HepG2 (cell line): Measurements from ENCODE around the gene GP1BA. TPM values are rescaled to one million over a fixed set of nuclear protein-coding genes. Genes with fewer than 3 reads are reported as not detected.
A peak's percentile ranks its signal among the peaks of the same experiment; 100 is the strongest.

Source experiments
- AKAP8 ChIP-seq: sonication (generic); formaldehyde crosslinking; IDR thresholded peaks from 2 replicates; pipeline ENCODE4 v1.5.1; 2020; ENCODE audit warnings: mild to moderate bottlenecking, missing genetic modification reagents
- BORCS8-MEF2B ChIP-seq: sonication (generic); formaldehyde crosslinking; IDR thresholded peaks from 2 replicates; pipeline ENCODE4 v1.8.0; 2022; ENCODE audit warnings: mild to moderate bottlenecking, missing genetic modification reagents
- JARID2 ChIP-seq: sonication (generic); formaldehyde crosslinking; IDR thresholded peaks from 2 replicates; pipeline ENCODE4 v1.8.1; 2023; ENCODE audit warnings: missing genetic modification reagents, inconsistent platforms; ENCODE audit not compliant: insufficient replicate concordance
- KLF13 ChIP-seq: sonication (generic); formaldehyde crosslinking; IDR thresholded peaks from 2 replicates; pipeline ENCODE4 v1.4.0; 2020; ENCODE audit warnings: mild to moderate bottlenecking, missing genetic modification reagents
- MAFK ChIP-seq, 2 experiments: IDR thresholded peaks in 1 of 2; conservative IDR thresholded peaks in 1 of 2; 2 replicates each; pipeline ENCODE4 v1.6.1; 2011; ENCODE audit warnings: improper control_type of control experiment in 2 of 2, low read length in 2 of 2
- NR2F6 ChIP-seq, 2 experiments: IDR thresholded peaks; 2 replicates each; pipeline ENCODE4 v1.6.1; 2016; ENCODE audit warnings: antibody characterized with exemption in 1 of 2, mild to moderate bottlenecking in 1 of 2
- SP140L ChIP-seq: sonication (generic); formaldehyde crosslinking; IDR thresholded peaks from 2 replicates; pipeline ENCODE4 v1.4.0; 2020; ENCODE audit warnings: missing genetic modification reagents, borderline replicate concordance
- SP5 ChIP-seq: IDR thresholded peaks from 2 replicates; pipeline ENCODE4 v1.6.1; 2016; ENCODE audit warnings: low read depth, borderline replicate concordance
- ZBTB42 ChIP-seq: sonication (generic); formaldehyde crosslinking; IDR thresholded peaks from 2 replicates; pipeline ENCODE4 v1.5.0; 2020; ENCODE audit warnings: mild to moderate bottlenecking, missing genetic modification reagents
- ZNF383 ChIP-seq: sonication (generic); formaldehyde crosslinking; IDR thresholded peaks from 2 replicates; pipeline ENCODE4 v1.4.0; 2020; ENCODE audit warnings: missing genetic modification reagents, mild to moderate bottlenecking, borderline replicate concordance
- ZNF737 ChIP-seq: sonication (generic); formaldehyde crosslinking; IDR thresholded peaks from 2 replicates; pipeline ENCODE4 v1.5.0; 2020; ENCODE audit warnings: missing genetic modification reagents, mild to moderate bottlenecking, borderline replicate concordance
- ZNF883 ChIP-seq: sonication (generic); formaldehyde crosslinking; IDR thresholded peaks from 2 replicates; pipeline ENCODE4 v1.5.1; 2020; ENCODE audit warnings: mild to moderate bottlenecking, missing genetic modification reagents; ENCODE audit errors: not compliant biosample characterization
- polyA plus RNA-seq, 8 experiments: library from polyadenylated mRNA; depleted of rRNA in 3 of 8; stranded (reverse) in 7 of 8; unstranded in 1 of 8; fragments of >200 nt; fragmentation: Illumina TruSeq in 4 of 8; extraction: Trizol in 4 of 8; gene quantifications; 2 replicates each; pipeline versions ENCODE4 v1.2.1 to v1.2.3, GENCODE V29; 2011 to 2016; ENCODE audit warnings: low read depth in 4 of 8, missing spikeins in 1 of 8, mixed read lengths in 1 of 8; ENCODE audit not compliant: insufficient read depth in 1 of 8
- total RNA-seq, 5 experiments: library from RNA; depleted of rRNA; stranded (reverse); fragments of >200 nt; fragmentation: Illumina TruSeq; extraction: Trizol; gene quantifications; 2 replicates each; pipeline ENCODE4 v1.2.3, GENCODE V29; 2016; ENCODE audit warnings: low read depth in 1 of 5
- TF ChIP-seq, protein P1 (sequence below): sonication (generic); formaldehyde crosslinking; IDR thresholded peaks from 2 replicates; pipeline ENCODE4 v1.5.1; 2020; ENCODE audit warnings: missing genetic modification reagents, mild to moderate bottlenecking, borderline replicate concordance
- TF ChIP-seq, protein P2 (sequence below): sonication (generic); formaldehyde crosslinking; IDR thresholded peaks from 2 replicates; pipeline ENCODE4 v1.4.0; 2020; ENCODE audit warnings: low read depth, mild to moderate bottlenecking, missing genetic modification reagents
- TF ChIP-seq, protein P3 (sequence below): sonication (generic); formaldehyde crosslinking; IDR thresholded peaks from 2 replicates; pipeline ENCODE4 v1.8.1; 2023; ENCODE audit warnings: mild to moderate bottlenecking, missing genetic modification reagents
- TF ChIP-seq, protein P4 (sequence below): sonication (generic); formaldehyde crosslinking; IDR thresholded peaks from 2 replicates; pipeline ENCODE4 v1.4.0; 2020; ENCODE audit warnings: missing genetic modification reagents
- TF ChIP-seq, protein P5 (sequence below): sonication (generic); formaldehyde crosslinking; IDR thresholded peaks from 2 replicates; pipeline ENCODE4 v1.8.0; 2022; ENCODE audit warnings: mild to moderate bottlenecking, missing genetic modification reagents, moderate library complexity

Gene GP1BA
- total and polyA plus RNA-seq, 2 of the 13 experiments (the other 11 are each of a cell fraction or from before 2014, with no cell fraction given): not detected

DNA sequence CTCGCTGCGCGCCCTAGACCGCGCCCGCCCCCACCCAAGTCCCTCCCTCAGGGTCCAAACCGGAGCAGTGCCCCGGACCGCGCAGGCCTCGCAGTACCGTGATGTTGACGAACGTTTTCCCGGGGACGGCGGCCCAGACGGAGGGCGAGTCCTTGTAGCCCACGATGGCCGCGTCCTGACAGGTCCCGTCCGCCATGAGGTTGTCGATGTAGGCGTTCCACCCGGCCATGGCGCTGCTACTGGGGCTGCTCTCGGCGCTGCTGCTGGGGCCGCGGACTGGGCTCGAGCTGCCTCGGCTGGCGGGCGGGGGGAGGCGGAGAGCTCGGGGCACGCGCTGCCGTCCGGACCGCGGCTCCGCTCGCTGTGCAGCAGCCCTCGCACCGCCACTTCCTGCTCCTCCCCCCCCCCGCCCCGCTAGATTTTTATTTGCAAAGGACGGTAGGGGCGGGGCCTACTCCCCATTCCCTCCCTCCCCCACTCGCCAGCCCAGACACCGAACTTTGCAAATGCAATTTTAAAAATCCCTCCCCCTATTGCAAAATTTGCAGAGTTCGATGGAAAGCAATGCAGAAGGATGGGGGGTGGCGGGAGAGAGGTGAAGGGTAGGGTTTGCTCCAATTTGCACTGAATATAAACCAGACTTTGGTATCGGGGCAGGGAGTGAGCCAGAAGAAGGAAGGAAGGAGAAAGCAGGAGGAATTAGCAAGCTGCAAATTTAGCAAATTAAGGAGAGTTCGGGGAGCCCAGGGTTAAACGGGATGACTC lies 16.3 kb downstream of the GP1BA start, which contains the start of gene PFN1 (continued):
- TF ChIP-seq ZNF383 (CRISPR knock-in tag) (no peak), NR2F6 (IDR thresholded peaks at IDR 0.05) (peak; percentile 42; the same call in 1 of the 2 replicates), NR2F6 (CRISPR knock-in tag; IDR thresholded peaks at IDR 0.05) (no peak; the same call in 1 of the 2 replicates), SP140L (CRISPR knock-in tag) (no peak), JARID2 (CRISPR knock-in tag) (no peak), SP5 (CRISPR knock-in tag) (peak; percentile 83), MAFK (conservative IDR thresholded peaks at IDR 0.05 in 1 of 2, IDR thresholded peaks at IDR 0.05 in 1 of 2; ENCODE audit: low read length in 2 of 2) (no peak), ZNF883 (CRISPR knock-in tag) (peak; percentile 17), AKAP8 (peak; percentile 72; the same call in 1 of the 2 replicates), ZNF737 (CRISPR knock-in tag) (no peak), BORCS8-MEF2B (CRISPR knock-in tag) (peak; percentile 62; the same call in 1 of the 2 replicates), ZBTB42 (no peak), KLF13 (no peak; the same call in 1 of the 2 replicates)
- TF ChIP-seq, protein P1, sequence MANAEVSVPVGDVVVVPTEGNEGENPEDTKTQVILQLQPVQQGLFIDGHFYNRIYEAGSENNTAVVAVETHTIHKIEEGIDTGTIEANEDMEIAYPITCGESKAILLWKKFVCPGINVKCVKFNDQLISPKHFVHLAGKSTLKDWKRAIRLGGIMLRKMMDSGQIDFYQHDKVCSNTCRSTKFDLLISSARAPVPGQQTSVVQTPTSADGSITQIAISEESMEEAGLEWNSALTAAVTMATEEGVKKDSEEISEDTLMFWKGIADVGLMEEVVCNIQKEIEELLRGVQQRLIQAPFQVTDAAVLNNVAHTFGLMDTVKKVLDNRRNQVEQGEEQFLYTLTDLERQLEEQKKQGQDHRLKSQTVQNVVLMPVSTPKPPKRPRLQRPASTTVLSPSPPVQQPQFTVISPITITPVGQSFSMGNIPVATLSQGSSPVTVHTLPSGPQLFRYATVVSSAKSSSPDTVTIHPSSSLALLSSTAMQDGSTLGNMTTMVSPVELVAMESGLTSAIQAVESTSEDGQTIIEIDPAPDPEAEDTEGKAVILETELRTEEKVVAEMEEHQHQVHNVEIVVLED (CRISPR knock-in tag): peak; percentile 31; the same call in 1 of the 2 replicates
- TF ChIP-seq, protein P2, sequence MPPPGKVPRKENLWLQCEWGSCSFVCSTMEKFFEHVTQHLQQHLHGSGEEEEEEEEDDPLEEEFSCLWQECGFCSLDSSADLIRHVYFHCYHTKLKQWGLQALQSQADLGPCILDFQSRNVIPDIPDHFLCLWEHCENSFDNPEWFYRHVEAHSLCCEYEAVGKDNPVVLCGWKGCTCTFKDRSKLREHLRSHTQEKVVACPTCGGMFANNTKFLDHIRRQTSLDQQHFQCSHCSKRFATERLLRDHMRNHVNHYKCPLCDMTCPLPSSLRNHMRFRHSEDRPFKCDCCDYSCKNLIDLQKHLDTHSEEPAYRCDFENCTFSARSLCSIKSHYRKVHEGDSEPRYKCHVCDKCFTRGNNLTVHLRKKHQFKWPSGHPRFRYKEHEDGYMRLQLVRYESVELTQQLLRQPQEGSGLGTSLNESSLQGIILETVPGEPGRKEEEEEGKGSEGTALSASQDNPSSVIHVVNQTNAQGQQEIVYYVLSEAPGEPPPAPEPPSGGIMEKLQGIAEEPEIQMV (CRISPR knock-in tag): peak; percentile 42; the same call in 1 of the 2 replicates
- TF ChIP-seq, protein P3, sequence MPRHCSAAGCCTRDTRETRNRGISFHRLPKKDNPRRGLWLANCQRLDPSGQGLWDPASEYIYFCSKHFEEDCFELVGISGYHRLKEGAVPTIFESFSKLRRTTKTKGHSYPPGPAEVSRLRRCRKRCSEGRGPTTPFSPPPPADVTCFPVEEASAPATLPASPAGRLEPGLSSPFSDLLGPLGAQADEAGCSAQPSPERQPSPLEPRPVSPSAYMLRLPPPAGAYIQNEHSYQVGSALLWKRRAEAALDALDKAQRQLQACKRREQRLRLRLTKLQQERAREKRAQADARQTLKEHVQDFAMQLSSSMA: peak; percentile 47; the same call in 1 of the 2 replicates
- TF ChIP-seq, protein P4, sequence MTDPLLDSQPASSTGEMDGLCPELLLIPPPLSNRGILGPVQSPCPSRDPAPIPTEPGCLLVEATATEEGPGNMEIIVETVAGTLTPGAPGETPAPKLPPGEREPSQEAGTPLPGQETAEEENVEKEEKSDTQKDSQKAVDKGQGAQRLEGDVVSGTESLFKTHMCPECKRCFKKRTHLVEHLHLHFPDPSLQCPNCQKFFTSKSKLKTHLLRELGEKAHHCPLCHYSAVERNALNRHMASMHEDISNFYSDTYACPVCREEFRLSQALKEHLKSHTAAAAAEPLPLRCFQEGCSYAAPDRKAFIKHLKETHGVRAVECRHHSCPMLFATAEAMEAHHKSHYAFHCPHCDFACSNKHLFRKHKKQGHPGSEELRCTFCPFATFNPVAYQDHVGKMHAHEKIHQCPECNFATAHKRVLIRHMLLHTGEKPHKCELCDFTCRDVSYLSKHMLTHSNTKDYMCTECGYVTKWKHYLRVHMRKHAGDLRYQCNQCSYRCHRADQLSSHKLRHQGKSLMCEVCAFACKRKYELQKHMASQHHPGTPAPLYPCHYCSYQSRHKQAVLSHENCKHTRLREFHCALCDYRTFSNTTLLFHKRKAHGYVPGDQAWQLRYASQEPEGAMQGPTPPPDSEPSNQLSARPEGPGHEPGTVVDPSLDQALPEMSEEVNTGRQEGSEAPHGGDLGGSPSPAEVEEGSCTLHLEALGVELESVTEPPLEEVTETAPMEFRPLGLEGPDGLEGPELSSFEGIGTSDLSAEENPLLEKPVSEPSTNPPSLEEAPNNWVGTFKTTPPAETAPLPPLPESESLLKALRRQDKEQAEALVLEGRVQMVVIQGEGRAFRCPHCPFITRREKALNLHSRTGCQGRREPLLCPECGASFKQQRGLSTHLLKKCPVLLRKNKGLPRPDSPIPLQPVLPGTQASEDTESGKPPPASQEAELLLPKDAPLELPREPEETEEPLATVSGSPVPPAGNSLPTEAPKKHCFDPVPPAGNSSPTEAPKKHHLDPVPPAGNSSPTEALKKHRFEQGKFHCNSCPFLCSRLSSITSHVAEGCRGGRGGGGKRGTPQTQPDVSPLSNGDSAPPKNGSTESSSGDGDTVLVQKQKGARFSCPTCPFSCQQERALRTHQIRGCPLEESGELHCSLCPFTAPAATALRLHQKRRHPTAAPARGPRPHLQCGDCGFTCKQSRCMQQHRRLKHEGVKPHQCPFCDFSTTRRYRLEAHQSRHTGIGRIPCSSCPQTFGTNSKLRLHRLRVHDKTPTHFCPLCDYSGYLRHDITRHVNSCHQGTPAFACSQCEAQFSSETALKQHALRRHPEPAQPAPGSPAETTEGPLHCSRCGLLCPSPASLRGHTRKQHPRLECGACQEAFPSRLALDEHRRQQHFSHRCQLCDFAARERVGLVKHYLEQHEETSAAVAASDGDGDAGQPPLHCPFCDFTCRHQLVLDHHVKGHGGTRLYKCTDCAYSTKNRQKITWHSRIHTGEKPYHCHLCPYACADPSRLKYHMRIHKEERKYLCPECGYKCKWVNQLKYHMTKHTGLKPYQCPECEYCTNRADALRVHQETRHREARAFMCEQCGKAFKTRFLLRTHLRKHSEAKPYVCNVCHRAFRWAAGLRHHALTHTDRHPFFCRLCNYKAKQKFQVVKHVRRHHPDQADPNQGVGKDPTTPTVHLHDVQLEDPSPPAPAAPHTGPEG (CRISPR knock-in tag): no peak
- TF ChIP-seq, protein P5, sequence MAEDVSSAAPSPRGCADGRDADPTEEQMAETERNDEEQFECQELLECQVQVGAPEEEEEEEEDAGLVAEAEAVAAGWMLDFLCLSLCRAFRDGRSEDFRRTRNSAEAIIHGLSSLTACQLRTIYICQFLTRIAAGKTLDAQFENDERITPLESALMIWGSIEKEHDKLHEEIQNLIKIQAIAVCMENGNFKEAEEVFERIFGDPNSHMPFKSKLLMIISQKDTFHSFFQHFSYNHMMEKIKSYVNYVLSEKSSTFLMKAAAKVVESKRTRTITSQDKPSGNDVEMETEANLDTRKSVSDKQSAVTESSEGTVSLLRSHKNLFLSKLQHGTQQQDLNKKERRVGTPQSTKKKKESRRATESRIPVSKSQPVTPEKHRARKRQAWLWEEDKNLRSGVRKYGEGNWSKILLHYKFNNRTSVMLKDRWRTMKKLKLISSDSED (CRISPR knock-in tag): no peak
